ENCODE results near the gene S100A1. TPM values are rescaled to one million over a fixed set of nuclear protein-coding genes. Genes with fewer than 3 reads are reported as not detected.
A peak's percentile ranks its signal among the peaks of the same experiment; 100 is the strongest.
"Not testable (repeated sequence)": the region's sequence is repeated elsewhere in the genome, so short reads cannot be mapped to it uniquely, and the experiment has no call there.

S100A1 gene
- total RNA-seq, 1 donor from 2014 or later = not detected

DNA sequence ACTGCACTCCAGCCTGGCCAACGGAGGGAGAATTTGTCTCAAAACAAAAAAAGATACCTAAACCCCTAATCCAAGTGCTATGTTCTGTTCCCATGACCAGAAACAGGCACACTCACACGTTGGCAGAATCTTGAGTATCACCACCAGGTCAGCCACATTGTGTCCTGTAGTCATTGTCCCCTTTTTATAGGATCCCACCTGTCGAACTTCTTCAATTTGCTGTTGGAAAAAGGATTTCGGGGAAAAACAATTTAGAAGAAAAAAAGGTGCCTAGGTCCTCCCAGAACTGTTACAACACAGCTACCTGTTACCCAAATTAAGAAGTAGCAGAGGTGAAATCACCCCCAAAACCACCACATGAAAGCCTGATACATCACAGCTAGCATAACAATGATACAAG lies 39.2 kb downstream of the S100A1 start:
- Histone ChIP-seq H3K4me1 (peaks cover 0 to 8% of the 10 kb centered on the region in 2 donors), H3K9me3 (no peaks in the 10 kb centered on the region), H3K4me3 (no peak overlapping the region), H3K36me3 (peaks cover 61 to 66% of the 10 kb centered on the region in 2 donors), H3K27me3 (no peaks in the 10 kb centered on the region), H3K27ac (no peak overlapping the region)
- TF ChIP-seq, protein P1, sequence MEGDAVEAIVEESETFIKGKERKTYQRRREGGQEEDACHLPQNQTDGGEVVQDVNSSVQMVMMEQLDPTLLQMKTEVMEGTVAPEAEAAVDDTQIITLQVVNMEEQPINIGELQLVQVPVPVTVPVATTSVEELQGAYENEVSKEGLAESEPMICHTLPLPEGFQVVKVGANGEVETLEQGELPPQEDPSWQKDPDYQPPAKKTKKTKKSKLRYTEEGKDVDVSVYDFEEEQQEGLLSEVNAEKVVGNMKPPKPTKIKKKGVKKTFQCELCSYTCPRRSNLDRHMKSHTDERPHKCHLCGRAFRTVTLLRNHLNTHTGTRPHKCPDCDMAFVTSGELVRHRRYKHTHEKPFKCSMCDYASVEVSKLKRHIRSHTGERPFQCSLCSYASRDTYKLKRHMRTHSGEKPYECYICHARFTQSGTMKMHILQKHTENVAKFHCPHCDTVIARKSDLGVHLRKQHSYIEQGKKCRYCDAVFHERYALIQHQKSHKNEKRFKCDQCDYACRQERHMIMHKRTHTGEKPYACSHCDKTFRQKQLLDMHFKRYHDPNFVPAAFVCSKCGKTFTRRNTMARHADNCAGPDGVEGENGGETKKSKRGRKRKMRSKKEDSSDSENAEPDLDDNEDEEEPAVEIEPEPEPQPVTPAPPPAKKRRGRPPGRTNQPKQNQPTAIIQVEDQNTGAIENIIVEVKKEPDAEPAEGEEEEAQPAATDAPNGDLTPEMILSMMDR (IDR thresholded peaks at IDR 0.05) = no peak
- intact Hi-C loops (cut with DNase I) = loop anchor here (5.0 kb wide), 1 partner anchor 310 kb away; the partner anchor contains the start of gene S100A9
- DNase-seq (ENCODE audit: low spot score in 2 of 2) = no peak

DNA sequence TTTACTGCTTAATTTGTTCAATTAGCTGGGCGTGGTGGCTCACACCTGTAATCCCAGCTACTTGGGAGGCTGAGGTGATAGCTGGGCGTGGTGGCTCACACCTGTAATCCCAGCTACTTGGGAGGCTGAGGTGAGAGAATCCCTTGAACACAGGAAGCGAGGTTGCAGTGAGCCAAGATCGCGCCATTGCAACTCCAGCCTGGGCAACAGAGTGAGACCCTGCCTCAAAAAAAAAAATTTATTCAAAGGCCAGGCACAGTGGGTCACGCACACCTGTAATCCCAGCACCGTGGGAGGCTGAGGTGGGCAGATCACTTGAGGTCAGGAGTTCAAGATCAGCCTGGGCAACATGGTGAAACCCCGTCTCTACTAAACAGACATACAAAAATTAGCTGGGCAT lies 40.4 kb downstream of the S100A1 start:
- H3K9me3 ChIP-seq; DNase-seq (ENCODE audit: low spot score in 2 of 2); H3K27ac ChIP-seq; H3K4me3 ChIP-seq; H3K4me1 ChIP-seq; H3K27me3 ChIP-seq: not testable (repeated sequence)
- intact Hi-C loops (cut with DNase I) = loop anchor here (5.0 kb wide), 1 partner anchor 311 kb away; the partner anchor contains the start of gene S100A9
- H3K36me3 ChIP-seq = peaks cover 50 to 53% of the 10 kb centered on the region in 2 donors

DNA sequence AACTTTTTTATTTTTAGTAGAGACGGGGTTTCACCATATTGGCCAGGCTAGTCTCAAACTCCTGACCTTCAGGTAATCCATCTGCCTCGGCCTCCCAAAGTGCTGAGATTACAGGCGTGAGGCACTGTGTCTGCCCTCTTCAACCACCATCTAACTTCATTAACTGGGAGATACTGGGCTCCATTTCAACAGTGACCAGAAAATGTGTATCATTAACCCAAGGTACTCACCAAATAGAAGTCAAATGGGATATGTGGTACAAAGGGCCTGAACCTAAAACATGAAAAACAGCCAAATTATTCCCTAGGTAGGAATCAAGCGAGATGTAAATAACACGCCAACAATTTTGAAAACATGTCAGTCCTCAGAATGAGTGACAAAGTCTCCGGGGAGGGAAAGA lies 41.4 kb downstream of the S100A1 start:
- Histone ChIP-seq H3K27me3 (no peaks in the 10 kb centered on the region), H3K4me1 (peaks cover 0 to 8% of the 10 kb centered on the region in 2 donors), H3K27ac (peak overlapping the region in 1 of 2 donors; percentile 85), H3K9me3 (no peaks in the 10 kb centered on the region), H3K36me3 (peaks cover 41 to 44% of the 10 kb centered on the region in 2 donors), H3K4me3 (peak overlapping the region; percentile 79 to 81)
- no peak for DNase-seq (ENCODE audit: low spot score in 2 of 2)
- TF ChIP-seq, protein P1 (IDR thresholded peaks at IDR 0.05) = no peak
- intact Hi-C loops (cut with DNase I) = loop anchor here (2.0 to 5.0 kb wide), 3 partner anchors 35 to 312 kb away; partner anchors contain the start of genes CHTOP, S100A9 and SLC39A1

DNA sequence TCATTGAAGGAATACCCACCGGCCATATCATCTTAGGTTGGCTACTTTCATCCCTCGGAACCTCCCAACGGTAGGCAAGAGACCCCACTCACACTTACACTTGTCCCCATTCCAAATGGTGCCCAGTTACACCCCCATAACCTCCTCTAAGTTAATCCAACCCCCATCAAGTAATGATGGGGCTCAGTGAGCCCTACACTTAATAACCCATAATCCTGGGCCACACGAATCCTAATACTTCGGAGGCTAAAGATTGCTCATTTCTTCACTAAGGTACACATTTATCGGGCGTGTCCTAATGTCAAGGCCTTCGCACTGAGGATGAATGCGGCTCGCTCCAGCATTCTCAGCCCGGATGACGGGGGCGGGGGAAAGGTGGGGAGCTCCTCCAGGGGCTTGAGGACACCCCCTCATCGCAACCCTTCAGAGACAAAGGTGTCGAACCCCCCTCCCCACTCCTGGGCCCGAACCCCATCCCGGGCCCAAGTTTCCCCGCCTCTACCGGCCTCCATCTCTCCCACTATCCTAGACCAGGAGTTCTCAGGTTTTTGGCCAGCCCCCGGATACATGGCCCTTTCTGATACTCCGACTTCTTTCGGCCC lies 42.1 kb downstream of the S100A1 start:
- Histone ChIP-seq H3K4me3 (peak overlapping the region; percentile 79 to 81), H3K27ac (peak overlapping the region; percentile 85 to 90), H3K27me3 (no peaks in the 10 kb centered on the region), H3K36me3 (peaks cover 34 to 36% of the 10 kb centered on the region in 2 donors), H3K4me1 (peaks cover 0 to 8% of the 10 kb centered on the region in 2 donors), H3K9me3 (no peaks in the 10 kb centered on the region)
- DNase-seq (ENCODE audit: low spot score in 2 of 2) = no peak
- intact Hi-C loops (cut with DNase I) = loop anchor here (2.0 to 5.0 kb wide), 2 partner anchors 36 to 292 kb away; partner anchors contain the start of genes CHTOP and SLC39A1
- TF ChIP-seq, protein P1 (IDR thresholded peaks at IDR 0.05) = no peak

DNA sequence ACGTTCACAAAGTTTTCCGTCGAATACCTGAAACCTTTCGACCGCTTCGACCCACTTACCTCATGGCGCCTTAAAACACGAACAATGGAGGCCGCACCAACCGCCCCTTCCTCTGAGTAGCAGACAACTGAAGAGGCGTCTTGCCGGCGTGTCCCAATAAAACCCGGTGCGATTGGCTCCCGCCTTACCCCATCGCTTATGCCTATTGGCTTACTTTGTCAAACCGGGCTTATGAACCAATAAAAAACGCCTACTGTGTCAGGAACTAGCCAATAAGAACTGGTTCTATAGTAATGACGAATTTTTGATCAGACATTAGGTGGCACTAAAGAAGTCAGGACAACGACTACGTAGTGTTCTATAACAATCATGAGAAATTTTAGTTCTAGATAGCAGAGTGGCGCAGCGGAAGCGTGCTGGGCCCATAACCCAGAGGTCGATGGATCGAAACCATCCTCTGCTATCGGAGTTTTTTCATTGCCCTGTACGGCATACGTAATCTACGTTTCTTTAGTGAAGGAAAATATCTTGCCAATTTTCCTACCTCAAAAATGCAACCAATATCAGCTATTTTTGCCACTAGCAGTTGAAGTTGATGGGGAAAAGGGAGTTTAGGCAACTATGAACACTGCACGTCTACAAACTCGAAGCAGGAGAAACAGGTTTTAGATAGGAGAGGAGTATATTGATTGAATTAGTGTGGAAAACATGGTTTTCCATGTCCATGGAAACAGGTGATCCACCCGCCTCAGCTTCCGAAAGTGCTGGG lies 42.8 kb downstream of the S100A1 start, which contains the start of gene ILF2:
TSS of gene ILF2 (minus strand) at position 135 of the 769 bp plus-strand sequence. CDS start at position 64, 71 bp downstream.
- intact Hi-C loops (cut with DNase I) = loop anchor here (2.0 to 5.0 kb wide), 2 partner anchors 36 to 291 kb away; partner anchors contain the start of genes CHTOP and SLC39A1
- DNase-seq (ENCODE audit: low spot score in 2 of 2) = peak; percentile 90 to 99

More for the DNA sequence above, 42.8 kb downstream of the S100A1 start, which contains the start of gene ILF2:
- H3K36me3 ChIP-seq = peaks cover 27 to 30% of the 10 kb centered on the region in 2 donors
- H3K27me3 ChIP-seq = no peaks in the 10 kb centered on the region
- peak within 1 kb of the TSS; percentile 88 to 90 for H3K27ac ChIP-seq
- TF ChIP-seq, protein P1 (IDR thresholded peaks at IDR 0.05) = peak in 2 of 3 experiments; percentile 26 to 31
- H3K4me1 ChIP-seq = peaks cover 0 to 8% of the 10 kb centered on the region in 2 donors
- H3K4me3 ChIP-seq = peak within 1 kb of the TSS; percentile 79 to 81
- no peaks in the 10 kb centered on the region for H3K9me3 ChIP-seq
